IPS DF 6.9 (cell line): ENCODE results near the gene NEDD9.

ENCODE experiments used
- DNase-seq: peaks from one replicate; pipeline ENCODE4 v3.0.0-alpha.2; 2013; ENCODE audit warnings: low read depth, low spot score
- H3K27ac ChIP-seq: one replicate; pipeline ENCODE4 v1.5.1; 2013; ENCODE audit warnings: low read length, control low read depth
- H3K27me3 ChIP-seq: 2 replicates; pipeline ENCODE4 v1.6.1; 2013; ENCODE audit warnings: mild to moderate bottlenecking, low read length; ENCODE audit not compliant: control insufficient read depth, insufficient read depth
- H3K36me3 ChIP-seq: 2 replicates; pipeline ENCODE4 v1.6.1; 2013; ENCODE audit warnings: low read length; ENCODE audit not compliant: control insufficient read depth, insufficient read depth
- H3K4me1 ChIP-seq: 2 replicates; pipeline ENCODE4 v1.6.1; 2013; ENCODE audit warnings: low read length; ENCODE audit not compliant: control insufficient read depth, insufficient read depth
- H3K4me3 ChIP-seq: 2 replicates; pipeline ENCODE4 v1.5.1; 2013; ENCODE audit warnings: mild to moderate bottlenecking, low read length
- H3K9me3 ChIP-seq: 2 replicates; pipeline ENCODE4 v1.6.1; 2013; ENCODE audit warnings: low read length, inconsistent platforms; ENCODE audit not compliant: control insufficient read depth, insufficient read depth
- WGBS: extraction: QIAGEN DNeasy Blood & Tissue Kit; methylation state at CpG from one replicate; pipeline ENCODE4 v1.1.7; 2013; ENCODE audit warnings: mixed read lengths, missing lambda C conversion rate; ENCODE audit not compliant: insufficient read length, insufficient coverage; 5-methylcytosine and 5-hydroxymethylcytosine counted together

The NEDD9 gene

DNA sequence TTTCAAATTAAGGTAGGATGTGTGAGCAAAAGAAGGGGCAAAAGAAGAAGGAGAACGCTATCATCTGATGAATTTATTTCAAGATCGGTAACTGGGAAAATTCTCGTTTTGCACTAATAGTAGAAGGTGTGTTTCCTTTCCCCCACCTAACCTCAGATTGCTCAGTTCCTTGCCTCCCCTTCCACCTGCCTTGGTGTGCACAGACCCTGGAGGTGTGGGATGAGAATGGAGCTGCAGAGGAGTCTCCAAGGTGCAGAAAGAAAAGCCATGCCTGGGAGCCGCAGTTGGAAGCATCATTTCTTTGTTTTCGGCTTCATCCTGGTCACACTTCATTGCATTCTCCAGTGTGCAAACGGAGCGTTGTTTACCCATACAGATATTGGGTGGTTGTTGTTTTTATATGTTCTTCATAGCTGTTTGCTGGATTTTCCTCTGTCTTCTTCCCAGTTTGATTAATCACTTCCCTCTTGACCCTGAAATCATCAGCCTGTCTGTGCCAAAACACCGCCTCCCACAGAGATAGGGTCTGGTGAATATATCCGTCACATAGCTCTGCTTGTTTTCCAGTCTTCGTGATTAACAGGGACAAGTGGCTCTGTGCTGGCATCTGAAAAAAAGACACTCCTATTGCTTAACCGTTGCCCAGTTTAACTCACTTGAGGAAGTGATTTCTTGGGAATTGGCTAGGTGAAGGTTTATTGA, 40.2 kb upstream of the NEDD9 start:
- H3K36me3 ChIP-seq = no peaks in the 10 kb centered on the region
- no peak overlapping the region for H3K27ac ChIP-seq
- no CpG with 5 or more reads among the region's 11 CpGs for WGBS
- H3K27me3 ChIP-seq = no peaks in the 10 kb centered on the region
- peaks cover 5% of the 10 kb centered on the region; the same call in 1 of the 2 replicates for H3K4me1 ChIP-seq
- H3K4me3 ChIP-seq = no peak overlapping the region
- no peaks in the 10 kb centered on the region for H3K9me3 ChIP-seq
- no peak for DNase-seq

DNA sequence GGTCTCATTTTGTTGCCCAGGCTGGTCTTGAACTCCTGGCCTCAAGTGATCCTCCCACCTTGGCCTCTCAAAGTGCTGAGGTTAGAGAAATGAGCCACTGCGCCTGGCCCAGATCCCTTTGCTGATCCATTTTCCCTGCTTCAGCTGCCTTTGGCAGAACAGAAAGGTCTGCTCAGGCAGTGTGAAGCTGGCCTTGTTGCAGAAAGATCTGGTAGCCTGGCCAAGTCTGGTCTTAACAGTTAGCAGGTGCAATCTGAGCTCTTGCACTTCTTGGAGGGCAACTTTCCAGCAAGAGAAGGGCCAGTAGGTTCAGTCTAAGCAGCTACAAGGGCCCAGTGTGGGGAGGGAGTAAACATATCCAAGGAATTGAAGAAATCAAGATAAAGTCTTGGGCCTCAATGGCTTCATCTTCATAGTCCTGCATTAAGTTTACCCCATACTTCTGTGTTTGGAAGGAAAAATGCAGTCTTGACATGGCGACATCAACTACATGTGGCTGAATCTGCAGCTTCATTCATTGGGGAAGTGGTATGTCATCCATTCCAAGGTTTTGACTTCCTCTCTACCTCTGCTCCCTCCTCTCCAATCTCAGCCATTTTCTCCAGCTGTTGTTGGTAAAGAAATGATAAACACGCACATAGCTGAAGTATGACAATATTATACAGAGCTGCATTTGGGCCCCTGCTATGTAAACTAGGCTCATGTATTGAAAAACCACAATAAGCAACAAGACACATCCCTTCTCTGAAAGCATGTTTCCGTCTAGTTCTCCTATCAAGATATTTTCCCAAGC, 39.0 kb upstream of the NEDD9 start:
- DNase-seq = no peak
- no peak overlapping the region for H3K27ac ChIP-seq
- no CpG with 5 or more reads among the region's 4 CpGs for WGBS
- H3K27me3 ChIP-seq = no peaks in the 10 kb centered on the region
- H3K9me3 ChIP-seq = no peaks in the 10 kb centered on the region
- H3K36me3 ChIP-seq = no peaks in the 10 kb centered on the region
- H3K4me1 ChIP-seq = no peaks in the 10 kb centered on the region
- no peak overlapping the region for H3K4me3 ChIP-seq

DNA sequence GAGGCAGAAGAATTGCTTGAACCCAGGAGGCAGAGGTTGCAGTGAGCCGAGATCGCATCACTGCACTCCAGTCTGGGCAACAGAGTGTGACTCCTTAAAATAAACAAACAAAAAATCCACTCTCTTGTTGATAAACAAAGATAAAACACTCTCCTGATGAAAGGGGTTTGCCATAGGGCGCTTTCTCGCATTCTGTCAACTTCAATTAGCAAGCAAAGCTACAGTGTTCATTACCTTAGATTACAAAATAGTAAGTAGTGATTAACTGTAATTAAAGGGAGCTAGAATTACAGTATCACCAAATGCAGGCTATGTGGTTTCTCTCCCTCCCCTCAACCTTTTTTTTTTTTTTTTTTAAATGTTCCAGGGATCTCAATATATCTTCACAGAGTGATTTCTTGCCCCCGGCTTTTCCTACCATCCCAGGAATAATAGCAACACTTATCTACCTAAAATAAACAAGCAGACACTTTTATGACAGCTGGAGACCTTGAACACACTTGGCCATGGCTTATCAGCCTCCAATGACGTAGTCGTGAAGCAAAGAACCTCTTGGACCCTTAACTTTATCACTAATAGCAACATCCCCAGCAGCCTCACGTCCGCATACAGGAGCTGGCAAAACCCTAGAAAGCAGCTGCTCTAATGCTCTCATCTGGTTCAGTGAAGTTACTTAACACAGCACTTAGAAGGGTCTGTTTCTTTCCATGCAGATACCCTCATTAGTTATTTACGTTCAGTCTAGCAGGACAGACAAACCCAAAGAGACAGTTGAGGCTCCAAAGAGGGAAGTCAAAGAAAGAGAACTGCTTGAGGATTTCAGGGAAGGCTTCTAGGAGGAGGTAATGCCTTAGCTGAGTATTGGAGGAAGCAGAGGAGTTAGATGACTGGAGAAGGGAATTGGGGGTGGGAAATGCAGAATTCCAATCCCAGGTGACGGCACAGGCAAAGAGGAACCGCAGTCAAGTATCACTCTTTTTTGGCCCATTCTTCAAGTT, 37.9 kb upstream of the NEDD9 start:
- no peaks in the 10 kb centered on the region for H3K27me3 ChIP-seq
- WGBS = no CpG with 5 or more reads among the region's 12 CpGs
- H3K27ac ChIP-seq = no peak overlapping the region
- no peaks in the 10 kb centered on the region for H3K9me3 ChIP-seq
- H3K4me3 ChIP-seq = no peak overlapping the region
- no peaks in the 10 kb centered on the region for H3K36me3 ChIP-seq
- H3K4me1 ChIP-seq = no peaks in the 10 kb centered on the region
- DNase-seq = no peak

DNA sequence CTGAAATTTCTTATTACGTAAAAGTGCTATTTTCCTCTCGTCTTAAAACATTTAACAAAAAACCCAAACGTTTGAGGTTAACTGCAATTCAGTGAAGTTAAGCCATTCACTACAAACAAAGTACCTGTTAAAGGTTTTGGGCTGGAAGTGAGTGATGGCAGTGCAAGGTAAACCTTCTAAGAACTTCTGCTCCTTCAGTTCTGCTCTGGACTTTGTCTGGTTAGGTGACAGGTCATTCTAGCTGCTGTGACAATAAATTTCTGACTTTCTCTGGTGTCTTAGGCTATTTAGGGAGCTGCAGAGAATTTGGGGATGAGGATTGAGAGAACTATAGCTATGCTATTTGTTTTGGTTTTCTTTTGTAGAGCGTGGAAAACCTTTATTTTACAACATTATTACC, 36.5 kb upstream of the NEDD9 start:
- no peak overlapping the region for H3K27ac ChIP-seq
- H3K4me1 ChIP-seq = no peaks in the 10 kb centered on the region
- no peaks in the 10 kb centered on the region for H3K36me3 ChIP-seq
- H3K9me3 ChIP-seq = no peaks in the 10 kb centered on the region
- WGBS = no CpG with 5 or more reads among the region's 4 CpGs
- DNase-seq = no peak
- no peaks in the 10 kb centered on the region for H3K27me3 ChIP-seq
- no peak overlapping the region for H3K4me3 ChIP-seq

DNA sequence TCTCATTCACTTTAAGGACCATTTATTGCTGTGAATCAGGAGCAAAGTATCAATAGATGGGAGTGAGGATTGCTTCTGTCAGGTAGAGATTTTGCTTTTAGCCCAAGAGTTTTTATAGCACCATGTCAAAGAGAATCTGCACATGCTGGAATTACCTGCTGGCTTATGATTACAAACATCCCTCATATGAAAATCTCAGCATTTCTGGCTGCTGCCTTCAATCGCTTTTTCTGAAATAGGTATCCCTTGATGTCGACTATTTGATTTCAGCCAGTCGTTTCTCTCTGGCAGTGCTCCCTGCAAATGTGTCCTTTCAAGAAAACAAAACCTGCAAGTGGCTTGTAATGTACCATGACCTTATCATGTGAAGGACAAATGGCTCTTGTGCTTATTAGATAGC, 34.5 kb upstream of the NEDD9 start:
- Histone ChIP-seq H3K4me3 (no peak overlapping the region), H3K27ac (no peak overlapping the region), H3K4me1 (no peaks in the 10 kb centered on the region), H3K36me3 (no peaks in the 10 kb centered on the region), H3K9me3 (no peaks in the 10 kb centered on the region), H3K27me3 (no peaks in the 10 kb centered on the region)
- no CpG with 5 or more reads among the region's 3 CpGs for WGBS
- no peak for DNase-seq

DNA sequence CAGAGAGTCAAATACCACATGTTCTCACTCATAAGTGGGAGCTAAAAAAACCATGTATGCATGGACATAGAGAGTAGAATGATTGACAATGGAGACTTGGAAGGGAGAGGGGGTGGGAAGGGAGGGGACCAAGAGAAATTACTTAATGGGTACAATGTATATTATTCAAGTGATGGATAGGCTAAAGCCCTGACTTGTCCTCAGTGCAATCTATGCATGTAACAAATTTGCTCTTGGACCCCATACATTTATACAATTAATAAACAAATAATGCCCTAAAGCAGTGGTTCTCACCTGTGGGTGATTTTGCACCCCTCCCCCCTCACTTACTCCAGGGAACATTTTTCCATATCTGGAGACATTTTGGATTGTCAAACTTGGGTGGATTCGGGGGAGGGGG, 33.5 kb upstream of the NEDD9 start:
- Histone ChIP-seq H3K36me3 (no peaks in the 10 kb centered on the region), H3K27ac (no peak overlapping the region), H3K27me3 (no peaks in the 10 kb centered on the region), H3K4me3 (no peak overlapping the region), H3K9me3 (no peaks in the 10 kb centered on the region), H3K4me1 (no peaks in the 10 kb centered on the region)
- no peak for DNase-seq
- no CpG with 5 or more reads among the region's 1 CpG for WGBS

DNA sequence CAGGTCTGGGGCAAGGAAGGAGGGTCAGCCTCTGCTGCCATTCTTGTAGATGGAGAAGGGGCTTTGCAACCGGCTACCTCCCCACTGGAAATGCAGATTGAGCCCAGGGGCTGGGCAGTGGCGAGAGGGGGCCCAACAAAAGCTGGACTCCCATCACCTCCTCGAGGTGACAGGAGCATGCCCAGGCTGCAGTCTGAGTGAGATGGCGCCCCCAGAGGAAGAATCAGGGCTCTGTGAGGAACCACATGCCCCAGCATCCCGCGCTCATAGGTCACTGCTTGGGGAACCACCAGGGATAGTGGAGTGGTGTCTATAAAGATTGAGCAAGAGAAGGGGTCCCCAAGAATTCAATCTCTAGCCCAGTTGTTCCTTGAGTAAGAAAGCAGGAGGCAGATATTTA, 31.6 kb upstream of the NEDD9 start:
- no CpG with 5 or more reads among the region's 6 CpGs for WGBS
- Histone ChIP-seq H3K27me3 (no peaks in the 10 kb centered on the region; the same call in 1 of the 2 replicates), H3K9me3 (no peaks in the 10 kb centered on the region), H3K36me3 (no peaks in the 10 kb centered on the region), H3K4me3 (no peak overlapping the region), H3K4me1 (no peaks in the 10 kb centered on the region), H3K27ac (no peak overlapping the region)
- no peak for DNase-seq

DNA sequence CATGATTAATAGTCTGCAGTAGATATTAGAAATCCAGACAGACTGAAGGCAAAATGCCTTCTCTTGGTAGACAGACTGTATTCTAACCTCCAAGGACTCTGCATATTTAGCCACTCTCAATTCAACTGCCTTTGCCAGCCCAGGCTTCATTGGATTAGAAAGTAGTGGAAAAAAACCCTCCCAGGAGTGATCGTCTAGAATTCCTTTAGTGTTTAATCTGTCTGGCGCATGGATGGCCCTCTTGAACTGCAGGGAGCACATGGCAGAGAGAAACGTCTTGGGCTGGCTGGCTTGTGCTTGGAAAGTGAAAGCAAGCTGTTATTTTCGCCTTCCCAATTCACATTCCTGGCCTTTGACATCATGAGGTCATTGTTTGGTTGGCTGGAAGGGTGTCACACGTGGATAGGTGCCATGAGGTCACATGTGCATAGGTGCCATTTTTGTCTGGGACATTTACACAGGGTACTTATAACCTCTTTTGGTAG, 30.9 kb upstream of the NEDD9 start:
- Histone ChIP-seq H3K36me3 (no peaks in the 10 kb centered on the region), H3K9me3 (no peaks in the 10 kb centered on the region), H3K27ac (no peak overlapping the region), H3K4me3 (no peak overlapping the region), H3K27me3 (no peaks in the 10 kb centered on the region; the same call in 1 of the 2 replicates), H3K4me1 (no peaks in the 10 kb centered on the region)
- no peak for DNase-seq
- no CpG with 5 or more reads among the region's 5 CpGs for WGBS

DNA sequence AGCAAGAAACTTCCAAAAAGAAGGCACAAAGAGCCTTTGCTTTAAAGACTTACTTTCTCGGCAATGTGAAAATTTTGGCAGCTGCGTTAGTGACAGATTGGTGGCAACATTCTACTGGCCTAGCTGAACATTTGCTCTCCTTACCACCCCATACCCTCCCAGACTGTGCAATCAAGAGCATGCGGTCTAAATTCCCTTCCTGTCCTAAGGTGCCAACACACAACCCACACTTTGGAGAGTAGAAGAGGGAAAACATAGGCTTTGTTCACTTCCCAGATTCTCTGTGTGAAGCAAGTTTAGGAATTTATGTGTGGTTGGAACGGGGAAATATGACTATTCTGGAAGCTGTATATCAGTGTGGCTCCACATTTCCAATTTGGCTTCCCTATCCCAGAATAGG, 29.8 kb upstream of the NEDD9 start:
- no CpG with 5 or more reads among the region's 4 CpGs for WGBS
- H3K27ac ChIP-seq = no peak overlapping the region
- DNase-seq = no peak

More for the DNA sequence above, 29.8 kb upstream of the NEDD9 start:
- Histone ChIP-seq H3K4me1 (no peaks in the 10 kb centered on the region), H3K27me3 (no peaks in the 10 kb centered on the region; the same call in 1 of the 2 replicates), H3K4me3 (no peak overlapping the region), H3K9me3 (no peaks in the 10 kb centered on the region), H3K36me3 (no peaks in the 10 kb centered on the region)
